ENCODE data around the gene ADGRA1. TPM values are rescaled to one million over a fixed set of nuclear protein-coding genes. Genes with fewer than 3 reads are reported as not detected.

The ADGRA1 gene
- total and polyA plus RNA-seq, 2 experiments from 2014 or later, result 0.23 to 0.52 TPM

GRCh38 chr10:133168617-133169031 is 80.9 kb downstream of the ADGRA1 start (continued):
- TF ChIP-seq ZNF462 (CRISPR knock-in tag; IDR thresholded peaks at IDR 0.05) (no peak), CTCF (conservative IDR thresholded peaks at IDR 0.05; ENCODE audit: low read depth in 2 of 2) (no peak), NANOG (IDR thresholded peaks at IDR 0.05; ENCODE audit: borderline replicate concordance) (no peak)

GRCh38 chr10:133169173-133169947 is 81.6 kb downstream of the ADGRA1 start:
- H3K4me3 Mint-ChIP-seq, result no peak overlapping the region
- Histone ChIP-seq H2AFZ (no peak overlapping the region), H3K9me2 (ENCODE audit: insufficient read depth) (no peaks in the 10 kb centered on the region), H3K36me3 (ENCODE audit: insufficient read depth) (no peaks in the 10 kb centered on the region; the same call in 1 of the 2 replicates), H4K20me1 (replicated peaks; ENCODE audit: insufficient read depth) (no peaks in the 10 kb centered on the region), H3F3A (replicated peaks; ENCODE audit: low read depth) (no peaks in the 10 kb centered on the region), H3K4me3 (no peak overlapping the region), H3K4me2 (no peak overlapping the region), H3K79me2 (replicated peaks; ENCODE audit: insufficient read depth) (no peaks in the 10 kb centered on the region), H3K27ac (ENCODE audit: low read depth) (no peak overlapping the region), H3K27me3 (ENCODE audit: insufficient read depth) (no peaks in the 10 kb centered on the region), H3K4me1 (ENCODE audit: insufficient read depth) (no peaks in the 10 kb centered on the region; the same call in 1 of the 2 replicates)
- no peak for DNase-seq (ENCODE audit: low spot score)
- H3K27ac Mint-ChIP-seq, result no peak overlapping the region
- 0 out of 3 replicates have a peak, but pooled peaks cover 5% of the 10 kb centered on the region for H3K9me3 Mint-ChIP-seq
- ATAC-seq, result no peak
- H3K36me3 Mint-ChIP-seq (ENCODE audit: low read depth), result peaks cover 15% of the 10 kb centered on the region
- peaks cover 7% of the 10 kb centered on the region for H3K27me3 Mint-ChIP-seq (ENCODE audit: insufficient read depth, low read depth, poor library complexity)
- no peaks in the 10 kb centered on the region for H3K4me1 Mint-ChIP-seq
- TF ChIP-seq POLR2AphosphoS5 (IDR thresholded peaks at IDR 0.05; ENCODE audit: low read depth), result no peak
- TF ChIP-seq ETS1 (IDR thresholded peaks at IDR 0.05), result no peak
- no peak for TF ChIP-seq EZH2phosphoT487 (IDR thresholded peaks at IDR 0.05; ENCODE audit: unreplicated experiment)
- TF ChIP-seq CTCF (conservative IDR thresholded peaks at IDR 0.05; ENCODE audit: low read depth in 2 of 2), result no peak
- no peak for TF ChIP-seq STAT1 (IDR thresholded peaks at IDR 0.05; ENCODE audit: unreplicated experiment)
